ENCODE measurements around the gene DIRAS1. TPM values are rescaled to one million over a fixed set of nuclear protein-coding genes. Genes with fewer than 3 reads are reported as not detected.

DIRAS1 gene
- total and polyA plus RNA-seq, 2 donors = 0.05 to 0.27 TPM

DNA sequence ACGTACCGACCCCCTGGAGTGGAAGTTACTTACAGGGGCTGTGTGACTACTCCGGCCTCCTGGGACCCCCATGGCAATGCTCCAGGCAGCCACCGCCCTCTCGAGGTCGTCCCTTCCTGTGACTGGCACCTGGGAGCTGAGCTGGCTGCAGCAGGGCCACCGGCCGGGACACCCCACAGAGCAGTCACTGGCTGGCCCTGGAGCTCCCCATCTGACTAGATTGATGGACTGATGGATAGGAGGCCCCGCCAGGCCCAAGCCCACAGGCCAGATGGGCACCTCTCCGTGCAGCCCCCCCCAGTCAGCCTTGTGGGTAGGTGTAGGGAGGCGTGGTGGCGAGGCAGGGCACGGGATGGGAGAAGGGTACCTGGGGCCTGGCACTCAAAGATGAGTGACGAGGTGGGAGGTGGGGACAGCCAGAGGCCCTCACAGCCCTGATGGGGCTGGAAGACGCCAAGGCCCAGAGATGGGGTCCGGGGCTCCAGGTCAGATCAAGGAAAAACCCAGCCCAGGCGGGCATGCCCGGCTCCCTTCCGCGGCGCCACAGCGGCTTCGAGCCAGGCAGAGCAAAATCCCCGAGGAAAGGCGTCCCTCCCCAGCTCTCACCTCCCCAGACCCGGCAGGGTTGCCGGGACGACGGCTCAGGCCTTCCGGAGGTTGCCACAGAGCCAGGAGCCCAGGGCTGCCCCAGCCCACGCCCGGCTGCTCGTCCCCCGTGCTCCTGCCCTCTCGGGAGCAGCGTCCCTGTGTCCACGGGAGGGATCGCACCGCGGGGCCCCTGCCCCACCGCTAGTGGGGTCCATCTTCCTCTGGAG is 10.2 kb upstream of the DIRAS1 start:
- 94% methylated on average over 41 of the region's 41 CpGs for WGBS
- Histone ChIP-seq H3K27me3 (ENCODE audit: control insufficient read depth in 2 of 2, insufficient read depth in 1 of 2, low read length in 1 of 2) (peaks cover 4 to 24% of the 10 kb centered on the region in 2 donors), H3K4me1 (ENCODE audit: control insufficient read depth in 2 of 2, insufficient read depth in 2 of 2, low read length in 2 of 2) (peaks cover 0 to 4% of the 10 kb centered on the region in 2 donors), H3K4me3 (ENCODE audit: low read length in 2 of 2) (no peak overlapping the region), H3K27ac (ENCODE audit: low read depth in 1 of 2, low read length in 1 of 2) (no peak overlapping the region), H3K36me3 (ENCODE audit: control insufficient read depth in 2 of 2, insufficient read depth in 2 of 2, low read length in 1 of 2) (peaks cover 34 to 40% of the 10 kb centered on the region in 2 donors), H3K9me3 (ENCODE audit: control insufficient read depth in 2 of 2, insufficient read depth in 1 of 2, low read length in 1 of 2) (peaks cover 0 to 3% of the 10 kb centered on the region in 2 donors)
- no peak for DNase-seq (ENCODE audit: low read depth in 6 of 9, low spot score in 9 of 9)

DNA sequence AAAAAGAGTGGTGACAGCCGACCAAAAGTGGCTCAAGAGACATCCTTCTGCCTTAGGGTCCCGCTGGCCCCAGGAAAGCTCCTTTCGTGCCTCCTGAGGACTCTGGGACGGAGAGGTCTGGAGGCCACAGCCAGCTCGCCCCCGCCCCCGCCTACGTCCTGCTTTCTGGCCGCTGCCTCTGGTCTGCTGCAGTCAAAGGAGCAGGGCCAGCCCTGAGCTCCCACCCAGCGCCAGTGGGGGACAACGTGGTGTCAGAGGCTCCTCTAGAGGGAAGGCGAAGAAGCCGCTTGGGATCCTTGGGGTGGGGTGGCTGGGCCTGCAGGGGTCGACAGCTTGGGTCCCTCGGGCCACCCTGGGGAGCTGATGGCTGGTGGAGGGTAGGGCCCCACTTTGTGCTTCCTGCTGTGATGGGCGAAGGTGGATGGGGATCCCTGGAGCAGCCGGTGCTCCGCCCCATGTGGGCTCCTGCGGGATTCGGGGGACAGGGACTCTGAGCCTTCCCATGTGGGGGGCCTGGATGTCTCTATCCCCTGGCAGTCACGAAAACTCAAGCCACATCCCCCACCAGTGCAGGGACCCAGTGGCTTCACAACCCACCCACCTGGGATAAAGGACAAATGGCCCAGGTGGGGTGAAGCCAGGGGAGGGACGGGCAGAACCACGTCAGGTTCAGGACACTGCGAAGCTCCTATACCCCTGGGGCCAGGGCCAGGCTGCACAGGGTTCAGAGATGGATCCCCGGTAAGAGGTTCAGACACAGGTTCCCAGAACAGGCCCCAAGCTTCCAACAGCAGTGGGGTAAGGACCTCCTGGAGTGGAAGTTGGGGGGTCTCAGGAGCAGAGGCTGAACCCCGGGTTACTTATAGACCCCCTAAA is 9.0 kb upstream of the DIRAS1 start:
- Histone ChIP-seq H3K9me3 (ENCODE audit: control insufficient read depth in 2 of 2, insufficient read depth in 1 of 2, low read length in 1 of 2) (peaks cover 0 to 2% of the 10 kb centered on the region in 2 donors), H3K4me1 (ENCODE audit: control insufficient read depth in 2 of 2, insufficient read depth in 2 of 2, low read length in 2 of 2) (peaks cover 0 to 4% of the 10 kb centered on the region in 2 donors), H3K27me3 (ENCODE audit: control insufficient read depth in 2 of 2, insufficient read depth in 1 of 2, low read length in 1 of 2) (peaks cover 4 to 35% of the 10 kb centered on the region in 2 donors), H3K36me3 (ENCODE audit: control insufficient read depth in 2 of 2, insufficient read depth in 2 of 2, low read length in 1 of 2) (peaks cover 22 to 28% of the 10 kb centered on the region in 2 donors), H3K4me3 (ENCODE audit: low read length in 2 of 2) (no peak overlapping the region), H3K27ac (ENCODE audit: low read depth in 1 of 2, low read length in 1 of 2) (no peak overlapping the region)
- no peak for DNase-seq (ENCODE audit: low read depth in 6 of 9, low spot score in 9 of 9)
- WGBS = 96% methylated on average over 26 of the region's 26 CpGs

DNA sequence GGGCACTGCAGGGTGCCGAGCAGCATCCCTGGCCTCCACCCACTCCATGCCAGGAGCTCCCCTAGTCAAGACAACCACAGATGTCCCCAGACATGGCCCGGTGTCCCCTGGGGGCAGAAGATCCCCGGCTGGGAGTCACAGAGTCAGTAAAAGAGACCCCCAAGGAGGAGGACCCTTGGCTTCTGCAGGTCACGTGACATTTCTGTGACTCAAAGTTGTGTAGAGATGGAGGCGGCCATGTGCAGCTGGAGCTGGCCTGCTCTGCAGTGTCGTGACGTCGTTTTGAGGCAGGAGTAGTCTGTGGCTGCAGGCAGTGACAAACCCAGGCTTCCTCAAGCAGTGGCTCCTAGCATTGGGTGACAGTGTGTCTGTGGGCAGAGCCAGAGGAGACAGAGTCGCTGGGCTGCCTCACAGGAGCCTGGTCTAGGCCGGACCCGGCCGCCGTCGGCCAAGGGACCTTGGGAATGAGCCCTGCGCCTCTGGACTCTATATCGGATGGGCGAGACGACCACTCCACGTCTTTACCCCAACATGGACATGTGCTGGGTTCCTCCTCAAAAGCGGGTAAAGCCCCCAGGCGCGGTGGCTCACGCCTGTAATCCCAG is 7.7 kb upstream of the DIRAS1 start:
- Histone ChIP-seq H3K4me1 (ENCODE audit: control insufficient read depth in 2 of 2, insufficient read depth in 2 of 2, low read length in 2 of 2) (peaks cover 0 to 4% of the 10 kb centered on the region in 2 donors), H3K27me3 (ENCODE audit: control insufficient read depth in 2 of 2, insufficient read depth in 1 of 2, low read length in 1 of 2) (peaks cover 4 to 41% of the 10 kb centered on the region in 2 donors), H3K36me3 (ENCODE audit: control insufficient read depth in 2 of 2, insufficient read depth in 2 of 2, low read length in 1 of 2) (peaks cover 11 to 16% of the 10 kb centered on the region in 2 donors), H3K4me3 (ENCODE audit: low read length in 2 of 2) (no peak overlapping the region), H3K27ac (ENCODE audit: low read depth in 1 of 2, low read length in 1 of 2) (no peak overlapping the region), H3K9me3 (ENCODE audit: control insufficient read depth in 2 of 2, insufficient read depth in 1 of 2, low read length in 1 of 2) (peaks cover 0 to 2% of the 10 kb centered on the region in 2 donors)
- 96% methylated on average over 23 of the region's 23 CpGs for WGBS
- DNase-seq (ENCODE audit: low read depth in 6 of 9, low spot score in 9 of 9) = no peak

DNA sequence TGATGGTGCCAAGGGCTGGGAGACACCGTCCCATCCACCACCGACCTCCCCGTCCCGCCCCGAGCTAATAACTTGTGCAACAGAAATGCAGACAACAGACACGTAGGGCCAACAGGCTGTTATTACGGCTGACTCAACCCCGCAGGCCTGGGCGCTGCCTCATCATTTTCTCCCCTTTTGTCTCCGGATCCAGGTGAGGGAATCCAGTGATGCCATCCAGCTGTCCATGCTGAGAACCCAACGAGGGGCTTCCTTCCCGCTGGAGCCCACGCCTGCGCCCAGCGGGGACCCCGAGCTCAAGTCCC is 6.4 kb upstream of the DIRAS1 start:
- H3K4me1 ChIP-seq (ENCODE audit: control insufficient read depth in 2 of 2, insufficient read depth in 2 of 2, low read length in 2 of 2) = peaks cover 0 to 4% of the 10 kb centered on the region in 2 donors
- WGBS = 85% methylated on average over 16 of the region's 16 CpGs
- H3K27me3 ChIP-seq (ENCODE audit: control insufficient read depth in 2 of 2, insufficient read depth in 1 of 2, low read length in 1 of 2) = peaks cover 8 to 54% of the 10 kb centered on the region in 2 donors
- DNase-seq (ENCODE audit: low read depth in 6 of 9, low spot score in 9 of 9) = no peak
- peaks cover 0 to 2% of the 10 kb centered on the region in 2 donors for H3K9me3 ChIP-seq (ENCODE audit: control insufficient read depth in 2 of 2, insufficient read depth in 1 of 2, low read length in 1 of 2)
- H3K27ac ChIP-seq (ENCODE audit: low read depth in 1 of 2, low read length in 1 of 2) = no peak overlapping the region
- H3K36me3 ChIP-seq (ENCODE audit: control insufficient read depth in 2 of 2, insufficient read depth in 2 of 2, low read length in 1 of 2) = peaks cover 8 to 9% of the 10 kb centered on the region in 2 donors
- H3K4me3 ChIP-seq (ENCODE audit: low read length in 2 of 2) = no peak overlapping the region

DNA sequence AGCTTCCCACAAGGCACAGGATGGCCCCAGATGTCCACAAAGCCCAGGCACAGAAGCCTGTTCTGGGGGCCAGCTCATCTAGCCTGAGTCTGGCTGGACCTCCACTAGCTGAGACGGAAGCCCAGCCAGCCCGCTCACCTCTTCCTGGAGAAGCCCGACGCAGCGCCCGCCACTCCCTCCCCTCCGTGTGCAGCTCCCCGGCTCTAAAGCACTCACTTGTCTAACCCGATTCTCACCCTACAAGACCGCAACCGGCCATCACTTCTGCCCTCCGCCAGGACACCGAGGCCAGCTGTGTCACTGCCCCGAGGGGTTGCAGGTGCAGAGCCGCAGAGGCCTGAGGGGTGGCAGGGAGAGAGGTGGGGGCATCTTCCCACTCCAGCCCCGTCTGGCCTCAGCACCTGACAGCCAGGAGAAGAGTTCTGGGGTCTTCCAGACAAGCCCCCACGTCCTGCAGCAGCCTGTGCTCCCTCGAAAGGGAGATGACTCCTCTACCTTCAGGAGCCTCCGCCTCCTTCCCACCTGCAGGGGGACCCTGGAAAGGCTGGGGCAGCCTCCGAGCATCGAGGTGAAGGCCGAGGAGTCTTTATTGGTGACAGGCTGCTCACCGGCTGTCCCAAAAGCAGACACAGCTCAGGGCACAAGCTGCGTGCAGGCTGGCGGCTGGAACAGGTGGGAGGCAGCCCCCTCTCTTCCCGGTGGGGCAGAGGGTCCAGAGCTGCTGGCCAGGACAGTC is 5.9 kb upstream of the DIRAS1 start:
- Histone ChIP-seq H3K36me3 (ENCODE audit: control insufficient read depth in 2 of 2, insufficient read depth in 2 of 2, low read length in 1 of 2) (peaks cover 4% of the 10 kb centered on the region in 2 donors), H3K4me1 (ENCODE audit: control insufficient read depth in 2 of 2, insufficient read depth in 2 of 2, low read length in 2 of 2) (peaks cover 0 to 4% of the 10 kb centered on the region in 2 donors), H3K9me3 (ENCODE audit: control insufficient read depth in 2 of 2, insufficient read depth in 1 of 2, low read length in 1 of 2) (peaks cover 0 to 2% of the 10 kb centered on the region in 2 donors), H3K27me3 (ENCODE audit: control insufficient read depth in 2 of 2, insufficient read depth in 1 of 2, low read length in 1 of 2) (peaks cover 14 to 59% of the 10 kb centered on the region in 2 donors), H3K4me3 (ENCODE audit: low read length in 2 of 2) (no peak overlapping the region), H3K27ac (ENCODE audit: low read depth in 1 of 2, low read length in 1 of 2) (no peak overlapping the region)
- 22% methylated on average over 26 of the region's 26 CpGs for WGBS
- no peak for DNase-seq (ENCODE audit: low read depth in 6 of 9, low spot score in 9 of 9)

DNA sequence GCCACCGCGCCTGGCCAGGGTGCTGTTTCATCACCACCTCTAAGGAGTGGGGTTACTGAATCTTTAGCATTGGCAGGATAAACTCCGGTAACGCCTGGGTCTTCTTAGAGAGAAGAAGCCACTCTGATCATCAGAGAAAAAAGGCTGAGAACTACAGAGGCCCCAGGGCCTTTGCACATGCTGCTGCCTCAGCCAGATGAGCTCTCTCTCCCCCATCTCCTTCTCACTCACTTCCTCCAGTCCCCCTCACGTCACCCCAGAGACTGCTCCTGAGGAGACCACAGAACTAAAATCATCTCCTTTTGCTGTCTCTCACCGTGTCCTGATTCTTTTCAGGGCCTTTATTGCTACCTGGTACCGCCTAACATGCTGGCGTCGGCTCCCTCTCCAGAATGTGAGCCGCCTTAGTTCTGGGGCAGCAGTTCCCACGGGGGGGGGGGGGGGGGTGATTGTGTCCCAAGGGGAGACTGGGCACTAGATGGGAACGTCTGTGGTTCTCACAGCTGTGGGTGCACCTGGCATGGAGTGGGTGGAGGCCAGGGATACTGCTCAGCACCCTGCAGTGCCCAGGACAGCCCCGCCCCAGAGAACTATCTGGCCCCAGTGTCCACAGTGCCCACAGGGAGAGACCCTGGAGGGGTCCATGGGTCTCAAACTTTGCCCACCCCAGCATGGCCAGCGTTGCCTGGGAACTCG is 5.1 kb upstream of the DIRAS1 start:
- DNase-seq (ENCODE audit: low read depth in 6 of 9, low spot score in 9 of 9) = no peak
- Histone ChIP-seq H3K36me3 (ENCODE audit: control insufficient read depth in 2 of 2, insufficient read depth in 2 of 2, low read length in 1 of 2) (no peaks in the 10 kb centered on the region), H3K27ac (ENCODE audit: low read depth in 1 of 2, low read length in 1 of 2) (no peak overlapping the region), H3K4me1 (ENCODE audit: control insufficient read depth in 2 of 2, insufficient read depth in 2 of 2, low read length in 2 of 2) (peaks cover 0 to 4% of the 10 kb centered on the region in 2 donors), H3K27me3 (ENCODE audit: control insufficient read depth in 2 of 2, insufficient read depth in 1 of 2, low read length in 1 of 2) (peaks cover 21 to 67% of the 10 kb centered on the region in 2 donors), H3K9me3 (ENCODE audit: control insufficient read depth in 2 of 2, insufficient read depth in 1 of 2, low read length in 1 of 2) (peaks cover 0 to 2% of the 10 kb centered on the region in 2 donors), H3K4me3 (ENCODE audit: low read length in 2 of 2) (no peak overlapping the region)
- WGBS = 69% methylated on average over 15 of the region's 15 CpGs

DNA sequence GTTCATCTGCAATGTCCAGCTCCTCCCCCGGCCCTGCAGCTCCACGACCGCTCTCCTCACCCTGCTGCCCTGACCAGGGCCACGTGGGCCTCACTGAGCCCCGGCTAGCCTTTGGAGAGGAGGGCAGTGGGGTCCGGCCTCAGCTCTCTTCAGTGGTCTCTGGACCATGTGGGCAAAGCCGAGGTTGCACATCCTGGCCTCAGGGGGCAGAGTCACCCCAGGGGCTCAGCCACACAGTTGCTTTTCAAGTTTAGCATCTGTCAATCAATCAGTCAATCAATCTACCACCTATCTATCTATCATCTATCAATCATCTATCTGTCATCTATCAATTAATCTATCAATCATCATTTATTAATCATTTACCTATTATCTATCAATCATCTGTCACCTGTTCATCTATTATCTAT is 3.0 kb upstream of the DIRAS1 start:
- Histone ChIP-seq H3K9me3 (ENCODE audit: control insufficient read depth in 2 of 2, insufficient read depth in 1 of 2, low read length in 1 of 2) (no peaks in the 10 kb centered on the region), H3K27me3 (ENCODE audit: control insufficient read depth in 2 of 2, insufficient read depth in 1 of 2, low read length in 1 of 2) (peaks cover 41 to 84% of the 10 kb centered on the region in 2 donors), H3K27ac (ENCODE audit: low read depth in 1 of 2, low read length in 1 of 2) (no peak overlapping the region), H3K4me1 (ENCODE audit: control insufficient read depth in 2 of 2, insufficient read depth in 2 of 2, low read length in 2 of 2) (peaks cover 0 to 10% of the 10 kb centered on the region in 2 donors), H3K4me3 (ENCODE audit: low read length in 2 of 2) (no peak overlapping the region), H3K36me3 (ENCODE audit: control insufficient read depth in 2 of 2, insufficient read depth in 2 of 2, low read length in 1 of 2) (no peaks in the 10 kb centered on the region)
- no peak for DNase-seq (ENCODE audit: low read depth in 6 of 9, low spot score in 9 of 9)
- 86% methylated on average over 7 of the region's 7 CpGs for WGBS

DNA sequence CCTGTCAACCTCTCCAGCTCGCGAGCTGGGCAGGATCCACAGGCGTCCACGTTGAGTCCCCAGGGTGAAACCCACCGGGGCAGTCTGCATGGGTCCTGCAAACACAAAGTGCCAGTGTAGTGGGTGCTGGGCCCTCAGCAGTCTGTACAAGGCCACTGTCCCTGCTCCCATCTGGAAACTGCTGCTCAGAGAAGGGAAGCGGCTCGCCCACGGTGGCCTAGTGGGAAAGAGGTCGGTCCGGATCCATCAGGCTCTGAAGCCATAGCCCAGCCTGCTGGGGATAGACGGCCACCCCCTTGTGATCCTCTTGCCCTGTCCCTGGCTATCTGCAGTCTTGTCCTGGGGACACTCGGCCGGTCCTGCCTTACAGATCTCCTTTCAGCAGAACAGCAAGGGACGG is 2.6 kb upstream of the DIRAS1 start:
- no peak for DNase-seq (ENCODE audit: low read depth in 6 of 9, low spot score in 9 of 9)
- no peak overlapping the region for H3K4me3 ChIP-seq (ENCODE audit: low read length in 2 of 2)
- H3K27me3 ChIP-seq (ENCODE audit: control insufficient read depth in 2 of 2, insufficient read depth in 1 of 2, low read length in 1 of 2) = peaks cover 44 to 87% of the 10 kb centered on the region in 2 donors
- no peaks in the 10 kb centered on the region for H3K9me3 ChIP-seq (ENCODE audit: control insufficient read depth in 2 of 2, insufficient read depth in 1 of 2, low read length in 1 of 2)
- no peaks in the 10 kb centered on the region for H3K36me3 ChIP-seq (ENCODE audit: control insufficient read depth in 2 of 2, insufficient read depth in 2 of 2, low read length in 1 of 2)
- WGBS = 93% methylated on average over 14 of the region's 14 CpGs
- no peak overlapping the region for H3K27ac ChIP-seq (ENCODE audit: low read depth in 1 of 2, low read length in 1 of 2)
- H3K4me1 ChIP-seq (ENCODE audit: control insufficient read depth in 2 of 2, insufficient read depth in 2 of 2, low read length in 2 of 2) = peaks cover 0 to 10% of the 10 kb centered on the region in 2 donors

Data from thymus (tissue), 11 donors.